ENCODE measurements around the gene COBLL1. TPM values are rescaled to one million over a fixed set of nuclear protein-coding genes. Genes with fewer than 3 reads are reported as not detected.

COBLL1 gene
- total RNA-seq, 3 donors from 2014 or later: 19.5 to 30.0 (median 26.1) TPM

DNA sequence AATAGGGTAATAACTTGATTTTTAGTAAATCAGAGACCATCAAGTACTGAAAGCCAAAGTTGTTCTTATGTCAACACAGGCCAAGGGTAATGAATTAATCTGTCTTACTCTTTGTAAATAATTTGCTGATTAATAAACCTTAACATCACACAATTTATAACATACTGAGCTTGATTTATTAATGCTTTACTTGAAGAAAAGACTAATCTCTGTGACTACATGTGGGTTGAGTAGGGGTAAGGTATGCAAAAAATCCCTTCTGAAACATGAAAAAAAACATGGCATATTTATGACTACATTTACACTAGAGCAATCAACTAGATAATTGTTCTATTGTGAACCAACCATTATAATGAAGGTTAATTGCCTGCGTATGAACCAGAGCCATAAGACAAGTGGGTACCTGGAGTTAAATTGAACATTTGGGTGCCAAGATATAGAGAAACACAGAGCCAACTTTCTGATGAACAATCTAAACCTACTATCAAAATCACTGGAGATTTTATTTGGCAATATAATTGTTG, 152.7 kb downstream of the COBLL1 start:
- intact Hi-C loops (cut with DNase I, micrococcal nuclease): no loop called here

DNA sequence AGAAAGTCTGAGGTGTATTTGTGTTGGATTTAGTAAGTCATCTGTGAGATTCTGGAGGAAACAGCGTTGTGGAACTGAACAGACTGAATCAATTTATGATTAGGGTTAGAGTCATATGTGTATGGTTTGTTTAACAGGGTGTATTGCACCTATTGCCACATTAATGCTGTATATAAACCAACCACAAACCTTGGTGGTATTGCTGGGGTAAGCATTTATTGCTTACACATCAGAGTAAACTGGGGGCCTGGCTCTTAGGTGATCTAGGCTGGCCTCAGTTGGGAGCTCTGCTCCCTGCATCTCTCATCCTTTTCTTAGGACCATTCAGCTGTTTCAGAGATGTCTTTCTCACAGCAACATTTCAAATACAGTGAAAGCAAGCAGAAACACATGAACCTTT, 160.6 kb downstream of the COBLL1 start:
- no peak for TF ChIP-seq CTCF (IDR thresholded peaks at IDR 0.05)

More for the DNA sequence above, 152.7 kb downstream of the COBLL1 start:
- no peak for ATAC-seq
- Histone ChIP-seq H3K36me3 (ENCODE audit: low read depth) (no peaks in the 10 kb centered on the region), H3K4me1 (ENCODE audit: low read depth) (no peaks in the 10 kb centered on the region), H3K9me3 (no peaks in the 10 kb centered on the region), H3K4me3 (no peak overlapping the region)
- no peak for TF ChIP-seq CTCF (IDR thresholded peaks at IDR 0.05)
- no peak for DNase-seq

GRCh38 chr2:164678631-164679149, 162.9 kb downstream of the COBLL1 start:
- no peaks in the 10 kb centered on the region for H3K4me1 ChIP-seq (ENCODE audit: low read depth)
- H3K4me3 ChIP-seq: no peak overlapping the region
- intact Hi-C loops (cut with DNase I, micrococcal nuclease): no loop called here
- H3K36me3 ChIP-seq (ENCODE audit: low read depth): no peaks in the 10 kb centered on the region
- DNase-seq (no peak), ATAC-seq (no peak)
- TF ChIP-seq CTCF (IDR thresholded peaks at IDR 0.05): no peak
- no peaks in the 10 kb centered on the region for H3K9me3 ChIP-seq

More for the DNA sequence above, 160.6 kb downstream of the COBLL1 start:
- H3K36me3 ChIP-seq (ENCODE audit: low read depth): no peaks in the 10 kb centered on the region
- DNase-seq: no peak
- ATAC-seq: no peak
- no peaks in the 10 kb centered on the region for H3K4me1 ChIP-seq (ENCODE audit: low read depth)
- H3K9me3 ChIP-seq: no peaks in the 10 kb centered on the region
- no peak overlapping the region for H3K4me3 ChIP-seq
- intact Hi-C loops (cut with DNase I, micrococcal nuclease): no loop called here

GRCh38 chr2:164677733-164678132, 163.9 kb downstream of the COBLL1 start:
- Histone ChIP-seq H3K4me3 (no peak overlapping the region), H3K4me1 (ENCODE audit: low read depth) (no peaks in the 10 kb centered on the region), H3K36me3 (ENCODE audit: low read depth) (no peaks in the 10 kb centered on the region), H3K9me3 (no peaks in the 10 kb centered on the region)
- DNase-seq: no peak
- no peak for ATAC-seq
- intact Hi-C loops (cut with DNase I, micrococcal nuclease): no loop called here
- TF ChIP-seq CTCF (IDR thresholded peaks at IDR 0.05): no peak

DNA sequence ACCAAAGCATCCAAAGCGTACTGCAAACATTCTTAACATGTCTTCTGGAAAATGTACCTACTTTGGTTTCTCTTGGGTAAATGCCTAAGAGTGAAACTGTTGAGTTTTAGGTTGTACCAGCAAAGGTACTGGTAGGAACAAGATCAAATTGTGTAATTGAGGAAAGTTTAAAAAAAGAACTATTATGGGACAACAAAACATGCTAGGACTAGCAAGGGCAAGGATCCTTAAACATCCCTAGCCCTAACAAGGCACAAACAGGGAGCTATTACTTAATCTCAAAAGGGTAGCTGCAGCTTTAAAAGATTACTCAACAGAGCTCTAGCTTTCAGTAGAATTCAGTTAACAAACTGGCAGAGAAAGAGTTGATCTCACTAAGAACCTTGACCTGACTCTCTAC, 164.4 kb downstream of the COBLL1 start:
- Histone ChIP-seq H3K9me3 (no peaks in the 10 kb centered on the region), H3K4me1 (ENCODE audit: low read depth) (no peaks in the 10 kb centered on the region), H3K36me3 (ENCODE audit: low read depth) (no peaks in the 10 kb centered on the region), H3K4me3 (no peak overlapping the region)
- no peak for DNase-seq
- no peak for ATAC-seq
- intact Hi-C loops (cut with DNase I, micrococcal nuclease): no loop called here
- no peak for TF ChIP-seq CTCF (IDR thresholded peaks at IDR 0.05)

GRCh38 chr2:164675687-164676086, 165.9 kb downstream of the COBLL1 start:
- Histone ChIP-seq H3K4me1 (ENCODE audit: low read depth) (no peaks in the 10 kb centered on the region), H3K36me3 (ENCODE audit: low read depth) (no peaks in the 10 kb centered on the region), H3K4me3 (no peak overlapping the region), H3K9me3 (no peaks in the 10 kb centered on the region)
- DNase-seq (peak in 2 of 3 donors; percentile 38 to 55), ATAC-seq (peak; percentile 93)
- intact Hi-C loops (cut with DNase I, micrococcal nuclease): no loop called here
- TF ChIP-seq CTCF (IDR thresholded peaks at IDR 0.05): no peak
